ENCODE data around the gene ZNF670.

Gene ZNF670

GRCh38 chr1:247115141-247115510 is 36.5 kb upstream of the ZNF670 start:
- no peak for TF ChIP-seq CTCF (conservative IDR thresholded peaks at IDR 0.05; ENCODE audit: low read length)
- H3K4me3 ChIP-seq (ENCODE audit: low read length), result no peak overlapping the region
- no peak for DNase-seq (ENCODE audit: low read depth)

- no peak overlapping the region for H3K4me3 ChIP-seq (ENCODE audit: low read length)
- no peak for TF ChIP-seq CTCF (conservative IDR thresholded peaks at IDR 0.05; ENCODE audit: low read length)
- no peak for DNase-seq (ENCODE audit: low read depth)
Observed at GRCh38 chr1:247114351-247115140, 35.9 kb upstream of the ZNF670 start.

- no peak for TF ChIP-seq CTCF (conservative IDR thresholded peaks at IDR 0.05; ENCODE audit: low read length)
- DNase-seq (ENCODE audit: low read depth), result no peak
- no peak overlapping the region for H3K4me3 ChIP-seq (ENCODE audit: low read length)
Observed at GRCh38 chr1:247113733-247114271, 35.2 kb upstream of the ZNF670 start.

- H3K4me3 ChIP-seq (ENCODE audit: low read length), result no peak overlapping the region
- DNase-seq (ENCODE audit: low read depth), result peak; percentile 13
- no peak for TF ChIP-seq CTCF (conservative IDR thresholded peaks at IDR 0.05; ENCODE audit: low read length)
Observed at GRCh38 chr1:247113094-247113497, 34.5 kb upstream of the ZNF670 start.

- TF ChIP-seq CTCF (conservative IDR thresholded peaks at IDR 0.05; ENCODE audit: low read length), result no peak
- 0 out of 2 replicates have a peak overlapping the region, but pooled peaks have one; percentile 5 for H3K4me3 ChIP-seq (ENCODE audit: low read length)
- DNase-seq (ENCODE audit: low read depth), result no peak
Observed at GRCh38 chr1:247112479-247112781, 33.8 kb upstream of the ZNF670 start.

GRCh38 chr1:247111700-247112478 is 33.3 kb upstream of the ZNF670 start:
- peak overlapping the region; percentile 64 for H3K4me3 ChIP-seq (ENCODE audit: low read length)
- TF ChIP-seq CTCF (conservative IDR thresholded peaks at IDR 0.05; ENCODE audit: low read length), result no peak
- peak; percentile 55 for DNase-seq (ENCODE audit: low read depth)
